SK-N-MC (cell line): ENCODE data around the gene INSL3.

ENCODE experiments used
- EZH2 ChIP-seq: fragments of 200-600 bp; sonication (generic); IDR thresholded peaks from one replicate; pipeline ENCODE4 v1.6.1; 2017; ENCODE audit warnings: antibody characterized with exemption
- FOXP2 ChIP-seq: optimal IDR thresholded peaks from 2 replicates; pipeline ENCODE3; 2011; ENCODE audit warnings: mild to moderate bottlenecking, moderate library complexity; ENCODE audit not compliant: insufficient read depth; ENCODE audit errors: extremely low read length, control extremely low read depth
- POLR2AphosphoS5 ChIP-seq: IDR thresholded peaks from 2 replicates; pipeline ENCODE4 v1.6.1; 2012; ENCODE audit warnings: mild to moderate bottlenecking, low read depth, low read length, borderline replicate concordance

DNA sequence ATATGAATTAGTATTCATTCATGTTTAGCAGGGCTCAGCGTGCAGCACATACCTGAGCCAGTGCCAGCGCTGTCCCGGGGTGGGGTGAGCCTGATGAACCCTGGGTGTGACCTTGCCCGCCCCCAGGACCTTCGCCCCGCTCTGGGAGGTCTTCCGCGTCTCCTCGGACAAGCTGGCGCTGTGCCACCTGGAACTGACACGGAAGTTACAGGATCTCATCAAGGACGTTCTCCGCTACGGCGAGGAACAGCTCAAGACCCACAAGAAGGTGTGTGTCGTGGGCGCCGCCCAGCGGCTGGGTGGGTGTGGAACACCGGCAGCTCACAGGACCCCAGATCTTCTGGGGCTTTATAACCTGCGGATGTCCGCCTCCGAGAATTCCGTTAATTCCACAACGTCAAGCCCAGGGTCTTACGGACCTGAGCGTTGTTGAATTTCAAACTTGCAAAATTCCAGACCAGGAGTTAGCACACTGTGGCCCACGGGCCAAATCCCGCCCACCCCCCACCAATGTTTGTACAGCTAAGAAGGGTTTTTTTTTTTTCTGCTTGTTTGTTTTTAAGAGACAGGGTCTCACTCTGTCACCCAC, 54.7 kb downstream of the INSL3 start:
- no peak for TF ChIP-seq POLR2AphosphoS5
- no peak for TF ChIP-seq EZH2
- TF ChIP-seq FOXP2, result no peak
